Thoracic aorta (tissue), 2 donors: ENCODE data around the gene IL36G. TPM values are rescaled to one million over a fixed set of nuclear protein-coding genes. Genes with fewer than 3 reads are reported as not detected.
A peak's percentile ranks its signal among the peaks of the same experiment; 100 is the strongest.

Source experiments
- ATAC-seq: fragments of 150-250 bp; one replicate; pipeline ENCODE4 v1.8.0; 2017; ENCODE audit warnings: low read depth; ENCODE audit not compliant: insufficient number of reproducible peaks, low FRiP score
- DNase-seq: peaks from one replicate; pipeline ENCODE4 v3.0.0-alpha.2; 2020; ENCODE audit warnings: low spot score
- H3K27ac ChIP-seq, 2 donors: fragments of 200-600 bp; sonication (generic); 1 replicate in 1 of 2; 2 replicates in 1 of 2; pipeline ENCODE4 v1.5.1; 2016; ENCODE audit warnings: mild to moderate bottlenecking in 2 of 2, moderate library complexity in 2 of 2
- H3K27me3 ChIP-seq: fragments of 200-600 bp; sonication (generic); replicated peaks from 2 replicates; pipeline ENCODE4 v1.6.0; 2016; ENCODE audit warnings: mild to moderate bottlenecking; ENCODE audit not compliant: insufficient read depth
- H3K36me3 ChIP-seq: fragments of 200-600 bp; sonication (generic); one replicate; pipeline ENCODE4 v1.5.1; 2016
- H3K4me1 ChIP-seq, 2 donors: fragments of 200-600 bp; sonication (generic); 1 replicate in 1 of 2; 2 replicates in 1 of 2; pipeline versions ENCODE4 v1.5.1 to v1.6.0; 2016; ENCODE audit warnings: low read depth in 2 of 2, mild to moderate bottlenecking in 1 of 2; ENCODE audit not compliant: control insufficient read depth in 1 of 2
- H3K4me3 ChIP-seq: fragments of 200-600 bp; sonication (generic); 2 replicates; pipeline ENCODE4 v1.5.1; 2016; ENCODE audit warnings: mild to moderate bottlenecking
- H3K9me3 ChIP-seq: fragments of 200-600 bp; sonication (generic); 2 replicates; pipeline ENCODE4 v1.5.1; 2016
- total RNA-seq, 2 donors: library from RNA; depleted of rRNA; stranded (reverse); fragments of >200 nt; gene quantifications; one replicate each; pipeline versions ENCODE4 v1.1.0 to v1.2.3, GENCODE V29; 2016
- TF ChIP-seq, protein P1 (sequence below): fragments of 200-600 bp; sonication (generic); IDR thresholded peaks from one replicate; pipeline ENCODE4 v1.5.1; 2019; ENCODE audit warnings: antibody characterized with exemption

Gene IL36G
- total RNA-seq, 2 donors from 2014 or later, result not detected

- H3K9me3 ChIP-seq, result peaks cover 3% of the 10 kb centered on the region
- H3K27me3 ChIP-seq, result no peaks in the 10 kb centered on the region
- TF ChIP-seq, protein P1, sequence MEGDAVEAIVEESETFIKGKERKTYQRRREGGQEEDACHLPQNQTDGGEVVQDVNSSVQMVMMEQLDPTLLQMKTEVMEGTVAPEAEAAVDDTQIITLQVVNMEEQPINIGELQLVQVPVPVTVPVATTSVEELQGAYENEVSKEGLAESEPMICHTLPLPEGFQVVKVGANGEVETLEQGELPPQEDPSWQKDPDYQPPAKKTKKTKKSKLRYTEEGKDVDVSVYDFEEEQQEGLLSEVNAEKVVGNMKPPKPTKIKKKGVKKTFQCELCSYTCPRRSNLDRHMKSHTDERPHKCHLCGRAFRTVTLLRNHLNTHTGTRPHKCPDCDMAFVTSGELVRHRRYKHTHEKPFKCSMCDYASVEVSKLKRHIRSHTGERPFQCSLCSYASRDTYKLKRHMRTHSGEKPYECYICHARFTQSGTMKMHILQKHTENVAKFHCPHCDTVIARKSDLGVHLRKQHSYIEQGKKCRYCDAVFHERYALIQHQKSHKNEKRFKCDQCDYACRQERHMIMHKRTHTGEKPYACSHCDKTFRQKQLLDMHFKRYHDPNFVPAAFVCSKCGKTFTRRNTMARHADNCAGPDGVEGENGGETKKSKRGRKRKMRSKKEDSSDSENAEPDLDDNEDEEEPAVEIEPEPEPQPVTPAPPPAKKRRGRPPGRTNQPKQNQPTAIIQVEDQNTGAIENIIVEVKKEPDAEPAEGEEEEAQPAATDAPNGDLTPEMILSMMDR, result no peak
- DNase-seq, result no peak
- no peak for ATAC-seq
- H3K4me1 ChIP-seq, result no peaks in the 10 kb centered on the region
- no peak overlapping the region for H3K4me3 ChIP-seq
- no peak overlapping the region for H3K27ac ChIP-seq
- no peaks in the 10 kb centered on the region for H3K36me3 ChIP-seq
These were observed 30.4 kb upstream of the IL36G start for GRCh38 chr2:112947374-112947773.

GRCh38 chr2:112949456-112949855 lies 28.4 kb upstream of the IL36G start:
- H3K4me1 ChIP-seq, result no peaks in the 10 kb centered on the region
- no peaks in the 10 kb centered on the region for H3K36me3 ChIP-seq
- no peaks in the 10 kb centered on the region for H3K27me3 ChIP-seq
- no peak overlapping the region for H3K27ac ChIP-seq
- TF ChIP-seq, protein P1, result no peak
- no peak overlapping the region for H3K4me3 ChIP-seq
- peaks cover 3% of the 10 kb centered on the region for H3K9me3 ChIP-seq
- no peak for DNase-seq
- no peak for ATAC-seq

DNA sequence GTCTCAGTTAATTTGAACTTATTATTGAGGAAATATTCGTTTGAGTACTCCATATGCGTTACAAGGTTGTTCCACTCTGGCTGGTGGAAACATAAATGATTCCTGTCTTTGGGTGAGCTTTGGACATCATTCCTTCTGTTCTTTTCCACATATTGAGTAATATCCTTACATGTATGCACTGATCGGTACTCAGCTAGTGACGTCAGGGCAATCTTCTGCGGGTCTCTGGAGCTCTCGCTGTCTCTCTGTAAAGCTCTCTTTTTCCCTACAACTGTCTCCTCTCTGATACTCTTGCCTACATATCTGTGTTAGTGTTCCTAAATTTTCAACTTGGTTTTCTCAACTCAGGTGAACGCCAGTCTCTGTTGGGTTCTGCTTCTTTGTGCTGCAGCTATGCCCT lies 23.4 kb upstream of the IL36G start:
- DNase-seq (no peak), ATAC-seq (no peak)
- Histone ChIP-seq H3K4me3 (no peak overlapping the region), H3K36me3 (no peaks in the 10 kb centered on the region), H3K4me1 (no peaks in the 10 kb centered on the region), H3K27ac (no peak overlapping the region), H3K27me3 (no peaks in the 10 kb centered on the region), H3K9me3 (peaks cover 3% of the 10 kb centered on the region)
- TF ChIP-seq, protein P1, result no peak

DNA sequence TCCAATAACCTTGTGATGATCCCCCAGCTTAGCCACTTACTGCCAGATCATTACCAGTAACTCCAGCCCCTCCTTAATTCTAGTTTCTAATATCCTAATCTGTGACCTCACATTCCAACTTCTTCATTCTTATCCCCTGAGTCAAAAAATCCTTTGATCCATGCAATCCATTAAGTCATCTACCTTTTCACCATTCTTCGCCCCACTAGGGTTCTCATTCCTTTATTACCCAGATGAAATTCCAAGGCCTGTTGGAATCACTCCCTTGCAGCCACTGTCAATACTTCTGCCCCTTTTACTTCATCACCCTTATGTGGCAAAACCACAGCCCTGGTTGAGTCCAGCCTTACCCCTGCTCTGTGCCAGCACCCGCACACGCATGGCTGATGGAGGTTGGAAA lies 20.3 kb upstream of the IL36G start:
- DNase-seq (no peak), ATAC-seq (no peak)
- Histone ChIP-seq H3K27ac (no peak overlapping the region), H3K4me1 (no peaks in the 10 kb centered on the region), H3K9me3 (no peaks in the 10 kb centered on the region), H3K27me3 (no peaks in the 10 kb centered on the region), H3K36me3 (no peaks in the 10 kb centered on the region), H3K4me3 (no peak overlapping the region)
- TF ChIP-seq, protein P1, result no peak

DNA sequence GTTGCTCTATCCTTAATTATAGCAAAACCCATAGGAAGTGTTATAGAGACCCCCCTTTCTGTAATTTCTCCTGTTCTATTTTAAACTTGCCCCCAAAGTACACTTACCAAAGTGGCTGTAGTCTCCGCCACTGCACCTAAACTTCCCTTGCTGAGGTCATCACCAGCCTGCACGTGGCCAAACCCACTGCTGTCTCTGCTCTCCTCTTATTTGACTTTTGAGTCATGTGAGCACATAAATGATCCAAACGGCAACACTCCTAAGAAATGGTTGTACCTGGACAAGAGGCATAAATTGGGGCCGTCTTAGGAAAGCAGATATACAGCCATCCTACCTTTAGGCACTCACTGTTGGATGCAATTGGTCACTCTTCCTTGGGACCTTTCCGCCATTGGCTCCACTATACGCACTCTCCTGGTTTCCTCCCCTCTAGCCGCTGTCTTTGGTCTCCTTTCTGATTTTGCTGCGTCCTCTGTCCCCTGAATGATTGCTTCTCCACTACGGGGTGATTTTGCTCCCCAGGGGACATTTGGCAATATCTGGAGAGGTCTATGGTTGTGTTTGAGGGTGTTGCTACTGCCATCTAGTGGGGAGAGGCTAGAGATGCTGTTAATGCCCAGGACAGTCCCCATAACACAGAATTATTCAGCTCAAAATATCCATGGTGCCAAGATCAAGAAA lies 19.2 kb upstream of the IL36G start:
- TF ChIP-seq, protein P1, result peak; percentile 41
- no peaks in the 10 kb centered on the region for H3K27me3 ChIP-seq
- no peaks in the 10 kb centered on the region for H3K9me3 ChIP-seq
- no peak overlapping the region for H3K4me3 ChIP-seq
- ATAC-seq, result no peak
- H3K27ac ChIP-seq, result no peak overlapping the region
- no peaks in the 10 kb centered on the region for H3K36me3 ChIP-seq
- H3K4me1 ChIP-seq, result no peaks in the 10 kb centered on the region
- no peak for DNase-seq
